ENCODE data around the gene PRICKLE1. TPM values are rescaled to one million over a fixed set of nuclear protein-coding genes. Genes with fewer than 3 reads are reported as not detected.

Gene PRICKLE1
- total and polyA plus RNA-seq, 7 experiments from 2014 or later, result 0.10 to 1.2 (median 0.34) TPM; not detected in 4

GRCh38 chr12:42469355-42470175 lies 120.0 kb downstream of the PRICKLE1 start:
- Mint-ChIP-seq H3K27ac (peak overlapping the region in 3 of 9 donors; percentile 1 to 47 (median 22)), H3K4me3 (peak overlapping the region; percentile 1 to 82 (median 60)), H3K36me3 (peaks cover 0 to 6% (median 0%) of the 10 kb centered on the region in 5 donors), H3K27me3 (peaks cover 13 to 54% (median 34%) of the 10 kb centered on the region in 5 donors), H3K9me3 (peaks cover 0 to 11% (median 0%) of the 10 kb centered on the region in 11 donors), H3K4me1 (peaks cover 9 to 22% (median 19%) of the 10 kb centered on the region in 7 donors)
- no peak overlapping the region for H3K27ac ChIP-seq (ENCODE audit: low read depth, low read length)
- H3K9me3 ChIP-seq (ENCODE audit: control insufficient read depth in 2 of 3, low read length in 3 of 3), result no peaks in the 10 kb centered on the region
- peaks cover 0 to 4% of the 10 kb centered on the region in 2 donors for H3K4me1 ChIP-seq (ENCODE audit: control insufficient read depth in 2 of 2, insufficient read depth in 2 of 2, low read length in 2 of 2)
- no peaks in the 10 kb centered on the region for H3K36me3 ChIP-seq (ENCODE audit: control insufficient read depth in 2 of 3, insufficient read depth in 3 of 3, low read length in 3 of 3)
- peak; percentile 85 for ATAC-seq
- POLR2A ChIA-PET, result no interaction called here
- CTCF ChIA-PET, result no interaction called here
- DNase-seq, result peak in 2 of 9 donors; percentile 10 to 11
- no peaks in the 10 kb centered on the region for H3K27me3 ChIP-seq (ENCODE audit: control insufficient read depth in 2 of 2, insufficient read depth in 2 of 2, low read length in 2 of 2)
- H3K4me3 ChIP-seq (ENCODE audit: low read length), result peak overlapping the region; percentile 4
- intact Hi-C loops (cut with micrococcal nuclease), result no loop called here

- intact Hi-C loops (cut with micrococcal nuclease), result no loop called here
- Histone ChIP-seq H3K36me3 (ENCODE audit: control insufficient read depth in 2 of 3, insufficient read depth in 3 of 3, low read length in 3 of 3) (no peaks in the 10 kb centered on the region), H3K27ac (ENCODE audit: low read depth, low read length) (no peak overlapping the region), H3K27me3 (ENCODE audit: control insufficient read depth in 2 of 2, insufficient read depth in 2 of 2, low read length in 2 of 2) (no peaks in the 10 kb centered on the region), H3K9me3 (ENCODE audit: control insufficient read depth in 2 of 3, low read length in 3 of 3) (no peaks in the 10 kb centered on the region), H3K4me3 (ENCODE audit: low read length) (peak overlapping the region; percentile 4), H3K4me1 (ENCODE audit: control insufficient read depth in 2 of 2, insufficient read depth in 2 of 2, low read length in 2 of 2) (peaks cover 0 to 4% of the 10 kb centered on the region in 2 donors)
- no peak for DNase-seq
- H3K27ac Mint-ChIP-seq, result peak overlapping the region in 1 of 9 donors; percentile 1
- H3K4me1 Mint-ChIP-seq, result peaks cover 9 to 22% (median 19%) of the 10 kb centered on the region in 7 donors
- ATAC-seq, result peak; percentile 26
- peak overlapping the region in 8 of 10 donors; percentile 8 to 82 (median 64) for H3K4me3 Mint-ChIP-seq
- POLR2A ChIA-PET, result no interaction called here
- H3K27me3 Mint-ChIP-seq, result peaks cover 12 to 54% (median 34%) of the 10 kb centered on the region in 5 donors
- CTCF ChIA-PET, result no interaction called here
- peaks cover 0 to 11% (median 0%) of the 10 kb centered on the region in 11 donors for H3K9me3 Mint-ChIP-seq
- peaks cover 0 to 6% (median 0%) of the 10 kb centered on the region in 5 donors for H3K36me3 Mint-ChIP-seq
These were observed 120.6 kb downstream of the PRICKLE1 start for GRCh38 chr12:42468921-42469320.

GRCh38 chr12:42468341-42468821 lies 121.2 kb downstream of the PRICKLE1 start:
- peaks cover 10 to 54% (median 34%) of the 10 kb centered on the region in 5 donors for H3K27me3 Mint-ChIP-seq

GRCh38 chr12:42463671-42464070 lies 125.9 kb downstream of the PRICKLE1 start:
- Histone ChIP-seq H3K4me1 (ENCODE audit: control insufficient read depth in 2 of 2, insufficient read depth in 2 of 2, low read length in 2 of 2) (no peaks in the 10 kb centered on the region), H3K9me3 (ENCODE audit: control insufficient read depth in 2 of 3, low read length in 3 of 3) (no peaks in the 10 kb centered on the region), H3K27me3 (ENCODE audit: control insufficient read depth in 2 of 2, insufficient read depth in 2 of 2, low read length in 2 of 2) (no peaks in the 10 kb centered on the region), H3K4me3 (ENCODE audit: low read length) (no peak overlapping the region), H3K27ac (ENCODE audit: low read depth, low read length) (no peak overlapping the region), H3K36me3 (ENCODE audit: control insufficient read depth in 2 of 3, insufficient read depth in 3 of 3, low read length in 3 of 3) (no peaks in the 10 kb centered on the region)
- ChIA-PET CTCF (no interaction called here), POLR2A (no interaction called here)
- Mint-ChIP-seq H3K9me3 (peaks cover 0 to 11% (median 0%) of the 10 kb centered on the region in 11 donors), H3K27me3 (peaks cover 2 to 28% (median 24%) of the 10 kb centered on the region in 5 donors), H3K27ac (no peak overlapping the region), H3K4me3 (no peak overlapping the region), H3K36me3 (peaks cover 0 to 13% (median 0%) of the 10 kb centered on the region in 5 donors), H3K4me1 (peaks cover 0 to 6% (median 5%) of the 10 kb centered on the region in 7 donors)
- intact Hi-C loops (cut with micrococcal nuclease), result no loop called here
- ATAC-seq (no peak), DNase-seq (no peak)

More at GRCh38 chr12:42468341-42468821, 121.2 kb downstream of the PRICKLE1 start:
- ATAC-seq (no peak), DNase-seq (peak in 1 of 9 donors; percentile 6)
- Mint-ChIP-seq H3K27ac (no peak overlapping the region), H3K4me3 (peak overlapping the region in 5 of 10 donors; percentile 6 to 71 (median 20)), H3K36me3 (peaks cover 0 to 6% (median 0%) of the 10 kb centered on the region in 5 donors), H3K9me3 (peaks cover 0 to 11% (median 0%) of the 10 kb centered on the region in 11 donors), H3K4me1 (peaks cover 9 to 22% (median 19%) of the 10 kb centered on the region in 7 donors)
- no peaks in the 10 kb centered on the region for H3K9me3 ChIP-seq (ENCODE audit: control insufficient read depth in 2 of 3, low read length in 3 of 3)
- H3K27me3 ChIP-seq (ENCODE audit: control insufficient read depth in 2 of 2, insufficient read depth in 2 of 2, low read length in 2 of 2), result no peaks in the 10 kb centered on the region
- intact Hi-C loops (cut with micrococcal nuclease), result no loop called here
- no peak overlapping the region for H3K4me3 ChIP-seq (ENCODE audit: low read length)
- H3K36me3 ChIP-seq (ENCODE audit: control insufficient read depth in 2 of 3, insufficient read depth in 3 of 3, low read length in 3 of 3), result no peaks in the 10 kb centered on the region
- CTCF ChIA-PET, result no interaction called here
- H3K27ac ChIP-seq (ENCODE audit: low read depth, low read length), result no peak overlapping the region
- peaks cover 0 to 4% of the 10 kb centered on the region in 2 donors for H3K4me1 ChIP-seq (ENCODE audit: control insufficient read depth in 2 of 2, insufficient read depth in 2 of 2, low read length in 2 of 2)
- POLR2A ChIA-PET, result no interaction called here

- no peak overlapping the region for H3K4me3 ChIP-seq (ENCODE audit: low read length)
- no peak overlapping the region for H3K27ac ChIP-seq (ENCODE audit: low read depth, low read length)
- H3K27me3 ChIP-seq (ENCODE audit: control insufficient read depth in 2 of 2, insufficient read depth in 2 of 2, low read length in 2 of 2), result no peaks in the 10 kb centered on the region
- H3K36me3 ChIP-seq (ENCODE audit: control insufficient read depth in 2 of 3, insufficient read depth in 3 of 3, low read length in 3 of 3), result no peaks in the 10 kb centered on the region
- ATAC-seq (no peak), DNase-seq (no peak)
- CTCF ChIA-PET, result no interaction called here
- no peaks in the 10 kb centered on the region for H3K4me1 ChIP-seq (ENCODE audit: control insufficient read depth in 2 of 2, insufficient read depth in 2 of 2, low read length in 2 of 2)
- Mint-ChIP-seq H3K27me3 (peaks cover 0 to 23% (median 17%) of the 10 kb centered on the region in 5 donors), H3K4me1 (no peaks in the 10 kb centered on the region), H3K4me3 (no peak overlapping the region), H3K9me3 (peaks cover 0 to 11% (median 0%) of the 10 kb centered on the region in 11 donors), H3K27ac (no peak overlapping the region), H3K36me3 (peaks cover 0 to 13% (median 0%) of the 10 kb centered on the region in 5 donors)
- POLR2A ChIA-PET, result no interaction called here
- intact Hi-C loops (cut with micrococcal nuclease), result no loop called here
- no peaks in the 10 kb centered on the region for H3K9me3 ChIP-seq (ENCODE audit: control insufficient read depth in 2 of 3, low read length in 3 of 3)
These were observed 127.1 kb downstream of the PRICKLE1 start for GRCh38 chr12:42462486-42462885.

GRCh38 chr12:42459336-42459847 lies 130.2 kb downstream of the PRICKLE1 start:
- Mint-ChIP-seq H3K4me3 (no peak overlapping the region), H3K36me3 (peaks cover 0 to 8% (median 0%) of the 10 kb centered on the region in 5 donors), H3K27ac (no peak overlapping the region), H3K9me3 (peaks cover 0 to 1% (median 0%) of the 10 kb centered on the region in 11 donors), H3K27me3 (peaks cover 0 to 12% (median 5%) of the 10 kb centered on the region in 5 donors), H3K4me1 (no peaks in the 10 kb centered on the region)
- no peaks in the 10 kb centered on the region for H3K4me1 ChIP-seq (ENCODE audit: control insufficient read depth in 2 of 2, insufficient read depth in 2 of 2, low read length in 2 of 2)
- H3K27ac ChIP-seq (ENCODE audit: low read depth, low read length), result no peak overlapping the region
- no peaks in the 10 kb centered on the region for H3K27me3 ChIP-seq (ENCODE audit: control insufficient read depth in 2 of 2, insufficient read depth in 2 of 2, low read length in 2 of 2)
- ATAC-seq (no peak), DNase-seq (no peak)
- no peaks in the 10 kb centered on the region for H3K9me3 ChIP-seq (ENCODE audit: control insufficient read depth in 2 of 3, low read length in 3 of 3)
- ChIA-PET POLR2A (no interaction called here), CTCF (no interaction called here)
- H3K36me3 ChIP-seq (ENCODE audit: control insufficient read depth in 2 of 3, insufficient read depth in 3 of 3, low read length in 3 of 3), result no peaks in the 10 kb centered on the region
- H3K4me3 ChIP-seq (ENCODE audit: low read length), result no peak overlapping the region
- intact Hi-C loops (cut with micrococcal nuclease), result no loop called here

Data from naive thymus-derived CD4-positive, alpha-beta T cell (primary cell).